ENCODE data around the gene IFT88.

- TF ChIP-seq CTCF (IDR thresholded peaks at IDR 0.05; ENCODE audit: low read depth, low read length) (no peak), POLR2A (IDR thresholded peaks at IDR 0.05; ENCODE audit: extremely low read depth, insufficient read length) (no peak)
Measured at GRCh38 chr13:20570517-20570916, 3.6 kb downstream of the IFT88 start.

Measured in NB4 (cell line).